Smooth muscle cell (in vitro differentiated cells): Measurements from ENCODE around the gene PACRG. TPM values are rescaled to one million over a fixed set of nuclear protein-coding genes. Genes with fewer than 3 reads are reported as not detected.

Source experiments
- DNase-seq: peaks from one replicate; lab custom pipeline; 2025; ENCODE audit not compliant: unreplicated experiment; lab: John Stamatoyannopoulos, UW
- H2AFZ ChIP-seq: fragments of 200-600 bp; sonication (generic); 2 replicates; pipeline ENCODE4 v1.6.0; 2016; ENCODE audit warnings: antibody characterized with exemption, low read depth, mild to moderate bottlenecking
- H3F3A ChIP-seq: fragments of 200-600 bp; sonication (generic); 2 replicates; pipeline ENCODE4 v1.6.0; 2017; ENCODE audit warnings: antibody characterized with exemption, low read depth
- H3K27ac ChIP-seq: fragments of 200-600 bp; sonication (generic); 2 replicates; pipeline ENCODE4 v1.5.1; 2016; ENCODE audit warnings: low read depth, mild to moderate bottlenecking
- H3K27me3 ChIP-seq: fragments of 200-600 bp; sonication (generic); 2 replicates; pipeline ENCODE4 v1.6.1; 2016; ENCODE audit warnings: low read depth, mild to moderate bottlenecking
- H3K36me3 ChIP-seq: fragments of 200-600 bp; sonication (generic); 2 replicates; pipeline ENCODE4 v1.5.1; 2016; ENCODE audit warnings: low read depth
- H3K4me1 ChIP-seq: fragments of 200-600 bp; sonication (generic); 2 replicates; pipeline ENCODE4 v1.5.1; 2016; ENCODE audit warnings: low read depth
- H3K4me2 ChIP-seq: fragments of 200-600 bp; sonication (generic); 2 replicates; pipeline ENCODE4 v1.6.0; 2016; ENCODE audit warnings: mild to moderate bottlenecking
- H3K4me3 ChIP-seq: fragments of 200-600 bp; sonication (generic); 2 replicates; pipeline ENCODE4 v1.5.1; 2016; ENCODE audit warnings: mild to moderate bottlenecking
- H3K79me2 ChIP-seq: fragments of 200-600 bp; sonication (generic); 2 replicates; pipeline ENCODE4 v1.6.0; 2016; ENCODE audit warnings: low read depth, mild to moderate bottlenecking
- H3K9ac ChIP-seq: fragments of 200-600 bp; sonication (generic); 2 replicates; pipeline ENCODE4 v1.6.0; 2016; ENCODE audit warnings: low read depth
- H3K9me3 ChIP-seq: fragments of 200-600 bp; sonication (generic); replicated peaks from 2 replicates; pipeline ENCODE4 v1.5.1; 2016; ENCODE audit warnings: low read depth
- H4K20me1 ChIP-seq: fragments of 200-600 bp; sonication (generic); 2 replicates; pipeline ENCODE4 v1.6.0; 2016; ENCODE audit warnings: low read depth
- WGBS: methylation state at CpG from one replicate; pipeline ENCODE4 v1.1.7; 2016; ENCODE audit warnings: low lambda C conversion rate; 5-methylcytosine and 5-hydroxymethylcytosine counted together
- polyA plus RNA-seq: library from polyadenylated mRNA; unstranded; fragments of >200 nt; fragmentation: Nextera tagmentation; extraction: Ambion mirVana; gene quantifications from 2 replicates; pipeline ENCODE4 v1.2.1, GENCODE V29; 2016
- total RNA-seq: library from RNA; depleted of rRNA; stranded (reverse); fragments of >200 nt; gene quantifications from 2 replicates; pipeline ENCODE4 v1.2.3, GENCODE V29; 2014
- TF ChIP-seq, protein P1 (sequence below): fragments of 200-600 bp; sonication (generic); IDR thresholded peaks from 2 replicates; pipeline ENCODE4 v1.5.1; 2017; ENCODE audit warnings: borderline replicate concordance, mild to moderate bottlenecking, antibody characterized with exemption; ENCODE audit not compliant: insufficient read depth, poor library complexity, severe bottlenecking

The PACRG gene
- total and polyA plus RNA-seq, 2 experiments from 2014 or later, result not detected

- TF ChIP-seq, protein P1, sequence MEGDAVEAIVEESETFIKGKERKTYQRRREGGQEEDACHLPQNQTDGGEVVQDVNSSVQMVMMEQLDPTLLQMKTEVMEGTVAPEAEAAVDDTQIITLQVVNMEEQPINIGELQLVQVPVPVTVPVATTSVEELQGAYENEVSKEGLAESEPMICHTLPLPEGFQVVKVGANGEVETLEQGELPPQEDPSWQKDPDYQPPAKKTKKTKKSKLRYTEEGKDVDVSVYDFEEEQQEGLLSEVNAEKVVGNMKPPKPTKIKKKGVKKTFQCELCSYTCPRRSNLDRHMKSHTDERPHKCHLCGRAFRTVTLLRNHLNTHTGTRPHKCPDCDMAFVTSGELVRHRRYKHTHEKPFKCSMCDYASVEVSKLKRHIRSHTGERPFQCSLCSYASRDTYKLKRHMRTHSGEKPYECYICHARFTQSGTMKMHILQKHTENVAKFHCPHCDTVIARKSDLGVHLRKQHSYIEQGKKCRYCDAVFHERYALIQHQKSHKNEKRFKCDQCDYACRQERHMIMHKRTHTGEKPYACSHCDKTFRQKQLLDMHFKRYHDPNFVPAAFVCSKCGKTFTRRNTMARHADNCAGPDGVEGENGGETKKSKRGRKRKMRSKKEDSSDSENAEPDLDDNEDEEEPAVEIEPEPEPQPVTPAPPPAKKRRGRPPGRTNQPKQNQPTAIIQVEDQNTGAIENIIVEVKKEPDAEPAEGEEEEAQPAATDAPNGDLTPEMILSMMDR, result no peak
- no peak overlapping the region for H3K27ac ChIP-seq
Observed at GRCh38 chr6:162751211-162751859, 23.6 kb downstream of the PACRG start.

GRCh38 chr6:162753775-162754174, 26.0 kb downstream of the PACRG start:
- TF ChIP-seq, protein P1, result no peak
- Histone ChIP-seq H4K20me1 (no peaks in the 10 kb centered on the region), H3K36me3 (no peaks in the 10 kb centered on the region), H2AFZ (no peak overlapping the region), H3F3A (no peaks in the 10 kb centered on the region), H3K27ac (no peak overlapping the region), H3K79me2 (no peaks in the 10 kb centered on the region), H3K4me1 (no peaks in the 10 kb centered on the region), H3K4me2 (no peak overlapping the region), H3K9me3 (no peaks in the 10 kb centered on the region), H3K27me3 (no peaks in the 10 kb centered on the region), H3K9ac (no peak overlapping the region), H3K4me3 (no peak overlapping the region)
- DNase-seq, result no peak

More at GRCh38 chr6:162751211-162751859, 23.6 kb downstream of the PACRG start:
- Histone ChIP-seq H3K4me1 (no peaks in the 10 kb centered on the region), H2AFZ (no peak overlapping the region), H3K9ac (no peak overlapping the region), H3F3A (no peaks in the 10 kb centered on the region), H4K20me1 (no peaks in the 10 kb centered on the region), H3K4me3 (no peak overlapping the region), H3K9me3 (no peaks in the 10 kb centered on the region), H3K27me3 (no peaks in the 10 kb centered on the region), H3K4me2 (no peak overlapping the region), H3K36me3 (no peaks in the 10 kb centered on the region), H3K79me2 (no peaks in the 10 kb centered on the region)
- no peak for DNase-seq

DNA sequence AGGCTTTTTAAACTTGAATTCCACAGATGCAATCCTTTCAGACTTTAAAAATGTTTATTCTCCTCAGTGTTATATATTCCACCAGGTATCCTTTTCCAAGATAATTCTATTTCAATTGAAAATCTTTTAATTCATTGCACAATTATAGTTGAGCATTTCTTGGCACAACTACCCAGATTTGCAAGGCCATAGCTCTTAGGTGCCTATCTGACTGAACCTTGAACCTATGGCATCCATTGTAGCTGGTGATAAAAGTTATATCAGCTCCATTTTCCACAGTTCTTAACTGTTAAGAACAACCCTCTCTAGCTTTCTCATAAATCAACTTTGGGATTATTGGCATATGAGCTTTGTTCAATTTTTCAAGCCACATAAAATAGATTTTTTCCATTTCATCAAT, 42.4 kb downstream of the PACRG start:
- Histone ChIP-seq H3K4me3 (no peak overlapping the region), H3K79me2 (no peaks in the 10 kb centered on the region), H3K4me2 (no peak overlapping the region), H3K36me3 (no peaks in the 10 kb centered on the region), H2AFZ (no peak overlapping the region), H3K9ac (no peak overlapping the region), H3K9me3 (no peaks in the 10 kb centered on the region), H3F3A (no peaks in the 10 kb centered on the region), H3K4me1 (no peaks in the 10 kb centered on the region), H4K20me1 (no peaks in the 10 kb centered on the region), H3K27me3 (no peaks in the 10 kb centered on the region), H3K27ac (no peak overlapping the region)
- no peak for DNase-seq
- TF ChIP-seq, protein P1, result no peak

- 100% methylated on average over 1 of the region's 1 CpG for WGBS
Observed at GRCh38 chr6:162770955-162771354, 43.2 kb downstream of the PACRG start.

More at GRCh38 chr6:162770955-162771354, 43.2 kb downstream of the PACRG start:
- H3F3A ChIP-seq, result no peaks in the 10 kb centered on the region
- no peaks in the 10 kb centered on the region for H3K36me3 ChIP-seq
- no peaks in the 10 kb centered on the region for H3K4me1 ChIP-seq
- no peaks in the 10 kb centered on the region for H3K27me3 ChIP-seq
- H3K4me3 ChIP-seq, result no peak overlapping the region
- no peak overlapping the region for H3K4me2 ChIP-seq
- H2AFZ ChIP-seq, result no peak overlapping the region
- TF ChIP-seq, protein P1, result no peak
- H3K9ac ChIP-seq, result no peak overlapping the region
- H3K9me3 ChIP-seq, result no peaks in the 10 kb centered on the region
- no peak overlapping the region for H3K27ac ChIP-seq
- H3K79me2 ChIP-seq, result no peaks in the 10 kb centered on the region
- DNase-seq, result no peak
- no peaks in the 10 kb centered on the region for H4K20me1 ChIP-seq
